ENCODE results near the gene SLCO2A1.

DNA sequence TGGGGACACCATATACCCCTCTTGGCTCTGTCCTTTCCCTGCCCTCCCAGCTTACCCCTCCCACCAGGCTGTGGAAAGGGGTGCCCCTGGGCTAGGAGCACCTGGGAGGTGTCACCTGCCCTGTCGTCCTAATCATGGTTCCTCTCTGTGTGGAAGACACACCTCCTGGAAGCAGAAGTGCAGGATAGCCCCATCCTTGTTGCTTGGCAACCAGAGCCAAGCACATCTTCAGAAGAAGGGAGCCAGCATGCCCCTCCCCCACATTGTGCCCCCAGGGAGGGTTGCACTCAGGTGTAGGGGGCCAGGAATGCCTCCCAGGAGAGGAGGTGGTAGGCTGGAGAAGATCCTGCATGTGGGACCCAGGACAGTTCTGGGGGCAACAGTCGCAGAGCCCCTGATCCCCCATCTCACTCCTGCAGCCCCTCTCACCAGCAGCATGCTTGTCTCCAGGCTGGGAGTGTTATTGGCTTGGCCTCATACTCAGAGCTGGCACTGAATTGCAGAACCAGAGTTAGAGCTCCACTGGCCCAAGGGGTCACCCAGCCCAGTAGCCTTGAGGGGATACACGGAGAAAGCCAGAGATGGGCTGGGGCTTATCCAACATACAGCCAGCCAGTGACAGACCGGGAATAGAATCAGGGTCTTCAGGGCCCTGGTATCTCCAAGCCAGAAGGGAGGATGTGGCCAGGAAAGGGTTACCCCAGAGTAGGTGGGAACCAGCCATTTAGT lies 142.5 kb downstream of the SLCO2A1 start:
- no peak for TF ChIP-seq EZH2 (IDR thresholded peaks at IDR 0.05)
- no peak for TF ChIP-seq POLR2AphosphoS5 (IDR thresholded peaks at IDR 0.05; ENCODE audit: borderline replicate concordance, low read depth, low read length)

Data from SK-N-MC (cell line).